SK-N-MC (cell line): ENCODE results near the gene ZFAND3.
A peak's percentile ranks its signal among the peaks of the same experiment; 100 is the strongest.

Source experiments
- DNase-seq: peaks from one replicate; pipeline ENCODE4 v3.0.0-alpha.2; 2011; ENCODE audit warnings: low read depth, low spot score
- H3K27ac ChIP-seq: fragments of 200-600 bp; sonication (generic); 2 replicates; pipeline ENCODE4 v1.5.1; 2016; ENCODE audit warnings: mixed run types
- H3K36me3 ChIP-seq: fragments of 200-600 bp; sonication (generic); 2 replicates; pipeline ENCODE4 v1.6.1; 2017; ENCODE audit warnings: antibody characterized with exemption, low read length, mixed read lengths; ENCODE audit not compliant: insufficient read depth
- H3K4me3 ChIP-seq: fragments of 200-600 bp; sonication (generic); 2 replicates; pipeline ENCODE4 v1.5.1; 2016
- H3K9ac ChIP-seq: fragments of 200-600 bp; sonication (generic); 2 replicates; pipeline ENCODE4 v1.8.0; 2017; ENCODE audit warnings: mixed run types, mixed read lengths; ENCODE audit not compliant: insufficient read length
- H3K9me3 ChIP-seq: fragments of 200-600 bp; sonication (generic); 2 replicates; pipeline ENCODE4 v1.6.1; 2017; ENCODE audit warnings: low read depth, mild to moderate bottlenecking, antibody characterized with exemption, low read length, moderate library complexity, mixed read lengths
- EZH2 ChIP-seq: fragments of 200-600 bp; sonication (generic); IDR thresholded peaks from one replicate; pipeline ENCODE4 v1.6.1; 2017; ENCODE audit warnings: antibody characterized with exemption
- FOXP2 ChIP-seq: optimal IDR thresholded peaks from 2 replicates; pipeline ENCODE3; 2011; ENCODE audit warnings: mild to moderate bottlenecking, moderate library complexity; ENCODE audit not compliant: insufficient read depth; ENCODE audit errors: extremely low read length, control extremely low read depth
- POLR2AphosphoS5 ChIP-seq: IDR thresholded peaks from 2 replicates; pipeline ENCODE4 v1.6.1; 2012; ENCODE audit warnings: mild to moderate bottlenecking, low read depth, low read length, borderline replicate concordance

ZFAND3 gene

GRCh38 chr6:37967651-37968050 lies 148.1 kb downstream of the ZFAND3 start:
- Histone ChIP-seq H3K27ac (no peak overlapping the region), H3K4me3 (no peak overlapping the region), H3K9ac (no peak overlapping the region), H3K9me3 (peaks cover 11% of the 10 kb centered on the region; the same call in 1 of the 2 replicates), H3K36me3 (peaks cover 33% of the 10 kb centered on the region)
- no peak for DNase-seq
- no peak for TF ChIP-seq FOXP2
- no peak for TF ChIP-seq EZH2
- no peak for TF ChIP-seq POLR2AphosphoS5

GRCh38 chr6:37971266-37971665 lies 151.7 kb downstream of the ZFAND3 start:
- no peak for TF ChIP-seq POLR2AphosphoS5
- TF ChIP-seq FOXP2, result no peak
- TF ChIP-seq EZH2, result no peak
- Histone ChIP-seq H3K9ac (peak overlapping the region; percentile 31), H3K4me3 (peak overlapping the region; percentile 28), H3K36me3 (peaks cover 32% of the 10 kb centered on the region), H3K9me3 (peaks cover 15% of the 10 kb centered on the region), H3K27ac (peak overlapping the region; percentile 100)
- DNase-seq, result no peak

DNA sequence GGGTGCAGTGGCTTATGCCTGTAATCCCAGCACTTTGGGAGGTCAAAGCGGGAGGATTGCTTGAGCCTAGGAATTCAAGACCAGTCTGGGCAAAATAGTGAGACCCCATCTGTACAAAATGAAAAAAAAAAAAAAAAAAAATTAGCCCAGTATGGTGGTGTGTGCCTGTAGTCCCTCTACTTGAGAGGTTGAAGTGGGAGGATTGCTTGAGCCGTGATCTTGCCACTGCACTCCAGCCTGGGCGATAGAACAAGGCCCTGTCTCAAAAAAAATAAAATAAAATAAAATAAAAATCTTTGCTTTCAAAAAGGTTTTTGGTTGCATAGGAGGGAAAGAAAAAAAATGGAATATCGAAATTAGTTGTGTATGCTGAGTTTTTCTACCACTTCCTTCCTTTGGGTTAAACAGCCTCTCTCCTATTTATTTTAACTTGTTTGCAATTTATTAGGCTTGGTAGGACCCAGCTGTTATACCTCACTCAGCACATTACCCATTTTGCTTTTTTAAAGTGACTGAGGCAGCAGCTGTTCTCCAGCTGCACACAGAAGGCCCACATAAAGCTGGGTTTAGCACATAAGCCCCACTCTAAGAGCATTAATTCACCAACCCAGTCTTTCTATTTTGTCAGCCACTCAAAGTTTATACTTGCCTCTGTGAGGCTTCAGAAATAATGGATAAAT lies 152.3 kb downstream of the ZFAND3 start:
- TF ChIP-seq POLR2AphosphoS5 (peak; percentile 36; the same call in 1 of the 2 replicates), FOXP2 (no peak)
- H3K9ac ChIP-seq, result peak overlapping the region; percentile 75

DNA sequence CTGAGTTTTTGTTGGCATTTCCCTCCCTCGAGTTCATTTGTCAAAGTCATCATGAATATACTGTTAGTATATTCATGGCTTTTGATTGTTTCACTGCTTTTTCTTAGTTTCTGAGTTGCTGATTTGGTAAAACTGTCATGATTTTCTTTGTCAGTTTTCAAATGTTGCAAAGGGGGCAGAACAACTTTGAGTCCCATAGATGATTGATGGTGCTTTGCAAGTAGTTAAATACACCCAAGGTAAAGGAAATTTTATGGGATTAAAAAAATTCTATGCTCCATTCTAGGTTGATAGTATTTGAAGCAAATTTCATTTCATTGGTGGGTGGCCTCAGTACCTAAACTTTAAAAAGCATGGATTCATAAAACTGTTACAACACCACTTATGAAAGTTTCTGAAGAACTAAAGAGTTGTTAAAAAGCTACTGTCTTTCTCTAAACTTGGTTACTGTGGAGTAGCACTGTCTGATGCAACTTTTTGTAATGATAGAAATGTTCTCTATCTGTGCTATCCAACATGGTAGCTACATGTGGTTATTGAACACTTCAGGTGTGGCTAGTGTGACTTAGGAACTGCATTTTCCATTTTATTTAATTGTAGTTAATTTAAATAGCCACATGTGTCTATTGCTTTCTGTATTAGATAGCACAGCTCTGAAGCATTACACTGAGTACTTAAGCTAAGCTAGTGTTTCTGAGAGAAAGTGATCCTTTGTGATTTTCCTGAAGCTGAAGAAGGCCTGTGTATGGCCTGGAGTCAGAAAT lies 153.6 kb downstream of the ZFAND3 start:
- Histone ChIP-seq H3K27ac (peak overlapping the region; percentile 100), H3K9ac (peak overlapping the region; percentile 75), H3K4me3 (peak overlapping the region; percentile 63), H3K9me3 (peaks cover 7% of the 10 kb centered on the region), H3K36me3 (peaks cover 20% of the 10 kb centered on the region)
- TF ChIP-seq FOXP2 (no peak), POLR2AphosphoS5 (peak; percentile 40; the same call in 1 of the 2 replicates)
- peak; percentile 57 for DNase-seq

More for the DNA sequence above, 152.3 kb downstream of the ZFAND3 start:
- H3K4me3 ChIP-seq, result peak overlapping the region; percentile 63
- H3K36me3 ChIP-seq, result peaks cover 30% of the 10 kb centered on the region
- peaks cover 11% of the 10 kb centered on the region for H3K9me3 ChIP-seq
- peak; percentile 76 for DNase-seq
- peak overlapping the region; percentile 100 for H3K27ac ChIP-seq

DNA sequence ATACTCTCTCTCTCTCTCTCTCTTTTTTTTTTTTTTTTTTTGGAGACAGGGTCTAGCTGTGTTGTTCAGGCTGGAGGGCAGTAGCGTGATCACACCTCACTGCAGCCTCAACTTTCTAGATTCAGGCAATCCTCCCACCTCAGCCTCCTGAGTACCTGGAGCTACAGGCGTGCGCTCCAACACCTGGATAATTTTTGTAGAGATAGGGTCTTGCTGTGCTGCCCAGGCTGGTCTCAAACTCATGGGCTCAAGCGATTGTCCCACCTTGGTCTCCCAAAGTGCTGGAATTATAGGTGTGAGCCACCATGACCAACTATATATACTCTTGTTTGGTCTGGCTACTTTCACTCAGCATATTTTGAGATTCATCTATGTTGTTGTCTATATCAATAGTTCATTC lies 154.9 kb downstream of the ZFAND3 start:
- peak overlapping the region; percentile 100 for H3K27ac ChIP-seq
- TF ChIP-seq FOXP2 (no peak), POLR2AphosphoS5 (no peak), EZH2 (no peak)
- no peak overlapping the region for H3K9ac ChIP-seq
- H3K9me3 ChIP-seq, result peaks cover 7% of the 10 kb centered on the region
- DNase-seq, result no peak
- H3K36me3 ChIP-seq, result peaks cover 20% of the 10 kb centered on the region
- H3K4me3 ChIP-seq, result no peak overlapping the region

- H3K36me3 ChIP-seq, result peaks cover 20% of the 10 kb centered on the region
- no peak for DNase-seq
- 0 out of 2 replicates have a peak overlapping the region, but pooled peaks have one; percentile 14 for H3K4me3 ChIP-seq
Observed at GRCh38 chr6:37974943-37975342, 155.4 kb downstream of the ZFAND3 start.

DNA sequence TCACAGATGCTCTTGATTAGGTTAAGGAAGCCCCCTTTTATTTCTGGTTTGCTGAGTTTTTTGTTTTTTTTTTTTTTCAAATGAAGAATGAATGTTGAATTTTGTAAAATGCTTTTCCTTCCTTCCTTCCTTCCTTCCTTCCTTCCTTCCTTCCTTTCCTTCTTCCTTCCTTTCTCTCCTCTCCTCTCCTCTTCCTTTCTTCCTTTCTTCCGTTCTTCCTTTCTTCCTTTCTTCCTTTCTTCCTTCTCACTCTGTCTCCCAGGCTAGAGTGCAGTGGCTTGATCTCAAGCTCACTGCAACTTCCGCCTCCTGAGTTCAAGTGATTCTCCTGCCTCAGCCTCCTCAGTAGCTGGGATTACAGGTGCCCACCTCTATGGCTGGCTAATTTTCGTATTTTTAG lies 158.2 kb downstream of the ZFAND3 start:
- no peak for TF ChIP-seq FOXP2
- 0 out of 2 replicates have a peak, but pooled peaks have one; percentile 44 for TF ChIP-seq POLR2AphosphoS5
- Histone ChIP-seq H3K4me3 (peak overlapping the region; percentile 45), H3K27ac (peak overlapping the region; percentile 99), H3K9ac (peak overlapping the region; percentile 58), H3K36me3 (peaks cover 20% of the 10 kb centered on the region), H3K9me3 (peaks cover 7% of the 10 kb centered on the region)
- peak; percentile 52 for DNase-seq

More at GRCh38 chr6:37974943-37975342, 155.4 kb downstream of the ZFAND3 start:
- Histone ChIP-seq H3K27ac (peak overlapping the region; percentile 9; the same call in 1 of the 2 replicates), H3K9ac (no peak overlapping the region), H3K9me3 (peaks cover 7% of the 10 kb centered on the region)
- TF ChIP-seq EZH2 (no peak), POLR2AphosphoS5 (no peak), FOXP2 (no peak)
